SK-N-SH (cell line): Measurements from ENCODE around the gene DCAF11. TPM values are rescaled to one million over a fixed set of nuclear protein-coding genes. Genes with fewer than 3 reads are reported as not detected.

Experiments
- CTCF ChIA-PET: fragments of 300-600, 350-600 bp; formaldehyde crosslinking; extraction: SDS; loops from one replicate; lab custom pipeline; 2021; lab: Yijun Ruan, JAX
- POLR2A ChIA-PET: fragments of 350-600 bp; sonication (Branson Sonifier 250); formaldehyde crosslinking; extraction: SDS; loops from one replicate; lab custom pipeline; 2020; ENCODE audit warnings: antibody characterized with exemption, inconsistent platforms; lab: Yijun Ruan, JAX
- DNase-seq: peaks from one replicate; pipeline ENCODE4 v3.0.0; 2012
- H2AFZ ChIP-seq: fragments of 200-600 bp; sonication (generic); 2 replicates; pipeline ENCODE4 v1.8.1; 2016; ENCODE audit warnings: antibody characterized with exemption, mild to moderate bottlenecking, low read depth
- H3F3A ChIP-seq: fragments of 200-600 bp; sonication (generic); replicated peaks from 2 replicates; pipeline ENCODE3; 2016; ENCODE audit warnings: antibody characterized with exemption, mild to moderate bottlenecking; ENCODE audit not compliant: insufficient read depth
- H3K27ac ChIP-seq, 2 experiments: fragments of 200-500 bp in 1 of 2; fragments of 200-600 bp in 1 of 2; sonication (Bioruptor generic) in 1 of 2; sonication (generic), shearing (Covaris generic) in 1 of 2; 2 replicates each; pipeline versions ENCODE4 v1.5.1 to v1.6.1; 2014 to 2016; ENCODE audit warnings: low read depth in 2 of 2, inconsistent platforms in 1 of 2, low read length in 1 of 2, mild to moderate bottlenecking in 1 of 2, mixed read lengths in 1 of 2
- H3K27me3 ChIP-seq: fragments of 200-600 bp; sonication (generic), shearing (Covaris generic); 2 replicates; pipeline ENCODE4 v1.6.1; 2016; ENCODE audit warnings: mixed run types; ENCODE audit not compliant: insufficient read depth
- H3K36me3 ChIP-seq, 2 experiments: fragments of 200-500 bp in 1 of 2; fragments of 200-600 bp in 1 of 2; sonication (Bioruptor generic) in 1 of 2; sonication (generic) in 1 of 2; replicated peaks in 1 of 2; 2 replicates each; pipeline versions ENCODE3 to v1.5.1; 2014 to 2016; ENCODE audit warnings: low read length in 1 of 2, mild to moderate bottlenecking in 1 of 2; ENCODE audit not compliant: insufficient read depth in 2 of 2, control insufficient read depth in 1 of 2
- H3K4me1 ChIP-seq, 2 experiments: fragments of 200-500 bp in 1 of 2; fragments of 200-600 bp in 1 of 2; sonication (Bioruptor generic) in 1 of 2; sonication (generic), shearing (Covaris generic) in 1 of 2; 2 replicates each; pipeline versions ENCODE4 v1.5.1 to v1.6.1; 2014 to 2016; ENCODE audit warnings: low read depth in 1 of 2, low read length in 1 of 2, mixed run types in 1 of 2; ENCODE audit not compliant: insufficient read depth in 2 of 2, control insufficient read depth in 1 of 2
- H3K4me2 ChIP-seq: fragments of 200-600 bp; sonication (generic), shearing (Covaris generic); 2 replicates; pipeline ENCODE4 v1.6.1; 2017; ENCODE audit warnings: mixed run types
- H3K4me3 ChIP-seq, 2 experiments: fragments of 200-500 bp in 1 of 2; fragments of 200-600 bp in 1 of 2; sonication (Bioruptor generic) in 1 of 2; sonication (generic), shearing (Covaris generic) in 1 of 2; 2 replicates each; pipeline versions ENCODE4 v1.5.1 to v1.8.1; 2014 to 2016; ENCODE audit warnings: low read depth in 2 of 2, inconsistent platforms in 1 of 2, low read length in 1 of 2, mild to moderate bottlenecking in 1 of 2, mixed read lengths in 1 of 2, moderate library complexity in 1 of 2
- H3K79me2 ChIP-seq: fragments of 200-600 bp; sonication (generic); 2 replicates; pipeline ENCODE4 v1.8.1; 2017; ENCODE audit warnings: mild to moderate bottlenecking; ENCODE audit not compliant: insufficient read depth
- H3K9ac ChIP-seq: fragments of 200-600 bp; sonication (generic); 2 replicates; pipeline ENCODE4 v1.6.1; 2017; ENCODE audit warnings: mixed run types
- H3K9me2 ChIP-seq: fragments of 200-600 bp; sonication (generic); 2 replicates; pipeline ENCODE4 v1.6.1; 2017; ENCODE audit warnings: mixed run types
- H3K9me3 ChIP-seq: fragments of 200-600 bp; sonication (generic); 2 replicates; pipeline ENCODE4 v1.6.1; 2017; ENCODE audit warnings: mixed run types, mild to moderate bottlenecking, moderate library complexity
- H4K20me1 ChIP-seq: fragments of 200-600 bp; sonication (generic); 2 replicates; pipeline ENCODE4 v1.6.1; 2017; ENCODE audit warnings: mild to moderate bottlenecking, mixed run types; ENCODE audit not compliant: insufficient read depth
- CHD2 ChIP-seq: fragments of 150-350 bp; IDR thresholded peaks from 2 replicates; pipeline ENCODE4 v1.6.1; 2018; ENCODE audit warnings: low read length; ENCODE audit not compliant: partially characterized antibody
- ELF1 ChIP-seq: IDR thresholded peaks from 2 replicates; pipeline ENCODE4 v1.4.0; 2012
- EP300 ChIP-seq, 2 experiments: IDR thresholded peaks; 2 replicates each; pipeline versions ENCODE4 v1.4.0 to v1.6.1; 2012; ENCODE audit warnings: borderline replicate concordance in 1 of 2, low read depth in 1 of 2, low read length in 1 of 2
- FOSL2 ChIP-seq: IDR thresholded peaks from 2 replicates; pipeline ENCODE4 v1.4.0; 2012; ENCODE audit warnings: low read depth, mild to moderate bottlenecking, moderate library complexity, borderline replicate concordance
- FOXM1 ChIP-seq: IDR thresholded peaks from 2 replicates; pipeline ENCODE4 v1.4.0; 2012; ENCODE audit warnings: low read depth, mild to moderate bottlenecking
- GATA2 ChIP-seq: sonication (generic); formaldehyde crosslinking; IDR thresholded peaks from 2 replicates; pipeline ENCODE4 v1.5.0; 2020; ENCODE audit warnings: mild to moderate bottlenecking, missing genetic modification reagents
- NFIC ChIP-seq: IDR thresholded peaks from 2 replicates; pipeline ENCODE4 v1.4.0; 2012; ENCODE audit warnings: borderline replicate concordance
- POLR2AphosphoS5 ChIP-seq: IDR thresholded peaks from 2 replicates; pipeline ENCODE4 v1.6.1; 2012; ENCODE audit warnings: low read depth, low read length
- RCOR1 ChIP-seq: fragments of 150-350 bp; IDR thresholded peaks from 2 replicates; pipeline ENCODE4 v1.6.1; 2017; ENCODE audit warnings: antibody characterized with exemption, low read length
- REST ChIP-seq: IDR thresholded peaks from 2 replicates; pipeline ENCODE4 v1.6.1; 2012; ENCODE audit warnings: mild to moderate bottlenecking, low read depth, low read length, moderate library complexity
- RFX5 ChIP-seq: IDR thresholded peaks from 2 replicates; pipeline ENCODE4 v1.6.1; 2012; ENCODE audit warnings: mild to moderate bottlenecking, improper control_type of control experiment, low read length
- RXRA ChIP-seq: IDR thresholded peaks from 2 replicates; pipeline ENCODE4 v1.4.0; 2012; ENCODE audit warnings: low read depth, mild to moderate bottlenecking, borderline replicate concordance
- SIN3A ChIP-seq: IDR thresholded peaks from 2 replicates; pipeline ENCODE4 v1.6.1; 2012; ENCODE audit warnings: low read depth, mild to moderate bottlenecking, low read length, moderate library complexity, borderline replicate concordance
- TAF1 ChIP-seq: IDR thresholded peaks from 2 replicates; pipeline ENCODE4 v1.6.1; 2012; ENCODE audit warnings: low read depth, mild to moderate bottlenecking, low read length, moderate library complexity, borderline replicate concordance
- TCF12 ChIP-seq: IDR thresholded peaks from 2 replicates; pipeline ENCODE4 v1.4.0; 2012
- TEAD4 ChIP-seq: IDR thresholded peaks from 2 replicates; pipeline ENCODE4 v1.4.0; 2012; ENCODE audit warnings: mild to moderate bottlenecking, borderline replicate concordance; ENCODE audit not compliant: insufficient read depth
- USF1 ChIP-seq: IDR thresholded peaks from 2 replicates; pipeline ENCODE4 v1.4.0; 2012; ENCODE audit warnings: low read depth, borderline replicate concordance
- WGBS: methylation state at CpG from one replicate; pipeline ENCODE4 v1.1.6; 2017; ENCODE audit warnings: low lambda C conversion rate; 5-methylcytosine and 5-hydroxymethylcytosine counted together
- polyA plus RNA-seq, 3 experiments: library from polyadenylated mRNA; depleted of rRNA; stranded (reverse); fragments of >200 nt; gene quantifications; 2 replicates each; pipeline ENCODE4 v1.2.3, GENCODE V29; 2012
- TF ChIP-seq, protein P1 (sequence below): IDR thresholded peaks from 2 replicates; pipeline ENCODE4 v1.4.0; 2012; ENCODE audit warnings: low read depth, borderline replicate concordance

Gene DCAF11
- polyA plus RNA-seq, 1 of the 3 experiments (the other 2 are of a cell fraction), result 34.6 TPM

DNA sequence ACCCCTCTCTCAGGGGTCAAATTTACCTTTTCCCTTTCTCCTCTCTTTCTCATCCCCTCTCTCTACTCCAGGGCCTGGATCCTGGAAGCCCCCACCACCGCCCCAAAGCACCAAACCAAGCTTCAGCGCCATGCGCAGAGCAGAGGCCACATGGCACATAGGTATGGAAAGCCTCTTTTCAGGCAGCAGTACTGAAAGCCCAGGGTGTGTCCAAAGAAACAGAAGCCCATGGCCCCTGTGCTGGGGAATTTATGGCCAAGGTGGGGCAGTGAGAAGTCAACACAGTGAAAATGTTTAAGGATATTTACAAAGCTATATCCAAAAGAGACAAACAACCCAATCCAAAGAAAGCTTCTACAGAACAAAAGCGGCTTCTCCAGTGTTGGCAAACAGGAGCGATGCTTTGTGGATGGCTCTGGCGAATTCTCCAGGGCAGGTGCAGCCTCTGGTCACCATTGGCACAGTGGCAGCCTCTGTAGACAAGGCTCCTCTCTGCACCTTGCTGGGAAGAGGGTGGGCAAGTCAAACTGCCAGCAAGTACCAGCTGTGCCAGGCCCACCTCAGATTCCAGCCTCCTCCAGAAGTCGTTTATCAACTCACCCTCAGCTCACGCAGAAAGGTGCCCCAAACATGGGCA lies 48.0 kb upstream of the DCAF11 start:
- Histone ChIP-seq H3F3A (no peaks in the 10 kb centered on the region), H3K79me2 (no peaks in the 10 kb centered on the region), H3K4me1 (no peaks in the 10 kb centered on the region; a peak in 1 of 4 replicates), H3K27me3 (no peaks in the 10 kb centered on the region; the same call in 1 of the 2 replicates), H3K9me3 (no peaks in the 10 kb centered on the region), H3K4me3 (no peak overlapping the region), H2AFZ (no peak overlapping the region), H3K4me2 (no peak overlapping the region), H3K27ac (no peak overlapping the region), H3K9me2 (no peaks in the 10 kb centered on the region), H4K20me1 (no peaks in the 10 kb centered on the region), H3K36me3 (no peaks in the 10 kb centered on the region), H3K9ac (no peak overlapping the region)
- ChIA-PET POLR2A (interaction anchor here (0.7 kb wide), 2 partner anchors 14 kb away, joined by 3 read pairs; no protein-coding TSS in a partner anchor), CTCF (interaction anchor here (1.3 to 42.8 kb wide), 5 partner anchors 7 to 94 kb away, joined by 3 to 1159 read pairs (median 9); partner anchors contain the start of genes IRF9 and PCK2)
- no peak for DNase-seq
- TF ChIP-seq ELF1 (no peak), RCOR1 (no peak), CHD2 (no peak), NFIC (no peak), TAF1 (no peak), USF1 (no peak), EP300 (IDR thresholded peaks at IDR 0.05; ENCODE audit: borderline replicate concordance in 1 of 2, low read depth in 1 of 2, low read length in 1 of 2) (no peak), RFX5 (no peak), TEAD4 (no peak), TCF12 (no peak), RXRA (no peak), GATA2 (CRISPR knock-in tag) (no peak), SIN3A (no peak), FOSL2 (no peak), REST (no peak), FOXM1 (no peak), POLR2AphosphoS5 (no peak)
- TF ChIP-seq, protein P1, sequence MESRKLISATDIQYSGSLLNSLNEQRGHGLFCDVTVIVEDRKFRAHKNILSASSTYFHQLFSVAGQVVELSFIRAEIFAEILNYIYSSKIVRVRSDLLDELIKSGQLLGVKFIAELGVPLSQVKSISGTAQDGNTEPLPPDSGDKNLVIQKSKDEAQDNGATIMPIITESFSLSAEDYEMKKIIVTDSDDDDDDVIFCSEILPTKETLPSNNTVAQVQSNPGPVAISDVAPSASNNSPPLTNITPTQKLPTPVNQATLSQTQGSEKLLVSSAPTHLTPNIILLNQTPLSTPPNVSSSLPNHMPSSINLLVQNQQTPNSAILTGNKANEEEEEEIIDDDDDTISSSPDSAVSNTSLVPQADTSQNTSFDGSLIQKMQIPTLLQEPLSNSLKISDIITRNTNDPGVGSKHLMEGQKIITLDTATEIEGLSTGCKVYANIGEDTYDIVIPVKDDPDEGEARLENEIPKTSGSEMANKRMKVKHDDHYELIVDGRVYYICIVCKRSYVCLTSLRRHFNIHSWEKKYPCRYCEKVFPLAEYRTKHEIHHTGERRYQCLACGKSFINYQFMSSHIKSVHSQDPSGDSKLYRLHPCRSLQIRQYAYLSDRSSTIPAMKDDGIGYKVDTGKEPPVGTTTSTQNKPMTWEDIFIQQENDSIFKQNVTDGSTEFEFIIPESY, result no peak
- 64% methylated on average over 8 of the region's 8 CpGs for WGBS
